HG02870 (cell line): ENCODE data around the gene MRO.

Source experiments
- ATAC-seq: cut with Tn5 transposase; IDR thresholded peaks from one replicate; pipeline ENCODE4 v1.9.1; 2021; ENCODE audit warnings: mild to moderate bottlenecking, moderate library complexity; ENCODE audit not compliant: unreplicated experiment

Gene MRO

DNA sequence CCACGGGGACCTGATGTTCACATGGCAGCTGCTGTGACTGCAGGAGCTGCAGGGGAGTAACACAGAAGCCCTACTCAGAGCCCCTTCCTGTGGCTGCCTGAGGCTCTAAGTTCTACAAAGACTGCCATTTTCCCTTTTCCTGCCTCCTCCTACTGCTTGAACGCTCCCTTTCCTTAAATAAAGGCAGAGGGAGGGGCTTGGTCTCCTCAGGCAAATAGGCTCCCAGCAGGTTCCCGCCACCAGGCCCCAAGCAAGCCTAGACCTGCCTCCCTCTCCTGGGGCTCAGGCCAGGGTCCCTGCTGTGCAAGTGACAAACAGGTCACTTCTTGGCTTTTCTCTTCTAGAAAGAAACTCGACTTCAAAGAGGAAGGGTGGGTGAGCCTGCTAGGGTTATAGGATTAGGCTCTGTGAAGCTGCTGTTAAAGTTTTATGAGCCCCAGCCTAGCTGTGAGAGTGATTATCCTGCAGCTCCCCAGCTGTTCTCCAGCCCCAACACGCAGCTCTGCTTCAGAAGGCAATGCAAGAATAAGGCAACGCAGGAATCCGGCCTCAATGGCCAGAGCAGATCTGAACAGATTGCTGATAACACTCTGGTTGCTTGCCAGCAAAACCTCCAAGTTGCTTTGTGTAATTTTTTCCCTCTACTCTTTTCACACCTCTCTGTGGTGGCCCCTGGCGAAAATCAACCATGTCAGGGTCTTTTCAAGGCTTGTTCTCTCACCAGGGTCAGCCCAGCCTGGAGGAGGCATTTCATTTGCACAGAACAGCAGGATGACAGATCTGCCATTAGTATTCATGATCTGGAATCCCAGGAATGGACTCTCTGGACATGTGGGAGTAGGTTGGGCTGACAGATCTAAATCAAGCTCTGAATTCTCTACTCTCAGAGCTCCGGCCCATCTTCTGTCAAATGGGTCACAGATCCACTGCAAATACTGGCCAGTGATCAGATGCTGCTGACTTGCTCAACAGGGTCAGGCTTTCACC lies 71.3 kb downstream of the MRO start:
- no peak for ATAC-seq

DNA sequence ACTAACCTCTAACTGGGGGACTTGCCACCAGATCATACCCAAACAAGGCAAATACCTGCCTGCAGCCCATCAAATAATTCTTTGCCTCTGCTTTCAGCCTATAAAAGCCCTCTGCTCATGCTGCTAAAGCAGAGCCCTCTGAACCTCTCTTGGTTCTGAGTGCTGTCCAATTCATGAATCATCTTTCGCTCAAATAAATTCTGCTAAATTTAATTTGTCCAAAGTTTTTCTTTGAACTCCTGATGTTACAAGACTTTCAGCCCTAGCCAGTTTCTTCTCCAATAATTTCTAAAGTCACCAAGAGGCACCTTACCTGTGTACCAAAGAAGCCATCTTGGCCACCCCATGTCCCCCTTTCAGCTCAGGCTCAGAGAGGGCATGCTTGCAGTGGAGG lies 72.0 kb downstream of the MRO start:
- ATAC-seq: no peak

DNA sequence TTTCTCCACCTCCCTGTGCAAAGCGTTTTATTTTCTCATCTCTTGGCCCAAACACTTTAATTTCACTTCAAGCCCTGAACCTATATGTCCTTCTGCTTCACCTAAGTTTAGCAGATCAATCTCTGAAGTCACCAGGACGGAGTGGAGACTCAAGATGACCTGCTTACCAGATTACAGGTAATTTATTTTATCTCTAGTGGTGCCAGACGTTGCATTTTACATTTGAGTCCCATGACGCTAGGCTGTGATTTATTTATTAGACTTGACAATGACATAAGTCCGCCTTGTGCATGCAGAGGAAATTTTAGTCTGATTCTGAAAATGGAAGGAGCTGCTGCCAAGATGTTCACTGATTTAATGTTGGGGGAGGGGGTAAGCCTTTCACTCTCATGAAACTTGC lies 73.9 kb downstream of the MRO start:
- no peak for ATAC-seq
